PFSK-1 (cell line): ENCODE data around the gene LRRC2.

Experiments used
- POLR2AphosphoS5 ChIP-seq: IDR thresholded peaks from 2 replicates; pipeline ENCODE4 v1.6.1; 2012; ENCODE audit warnings: low read depth, mild to moderate bottlenecking, control low read depth, low read length, moderate library complexity
- REST ChIP-seq, 2 experiments: IDR thresholded peaks; 2 replicates each; pipeline versions ENCODE4 v1.6.1 to v1.8.0; 2011 to 2012; ENCODE audit warnings: low read depth in 2 of 2, low read length in 2 of 2, control low read depth in 1 of 2, inconsistent platforms in 1 of 2, mild to moderate bottlenecking in 1 of 2, moderate library complexity in 1 of 2; ENCODE audit not compliant: insufficient read depth in 1 of 2
- TAF1 ChIP-seq: IDR thresholded peaks from 2 replicates; pipeline ENCODE4 v1.6.1; 2012; ENCODE audit warnings: low read length, control low read depth, borderline replicate concordance; ENCODE audit not compliant: insufficient read depth

DNA sequence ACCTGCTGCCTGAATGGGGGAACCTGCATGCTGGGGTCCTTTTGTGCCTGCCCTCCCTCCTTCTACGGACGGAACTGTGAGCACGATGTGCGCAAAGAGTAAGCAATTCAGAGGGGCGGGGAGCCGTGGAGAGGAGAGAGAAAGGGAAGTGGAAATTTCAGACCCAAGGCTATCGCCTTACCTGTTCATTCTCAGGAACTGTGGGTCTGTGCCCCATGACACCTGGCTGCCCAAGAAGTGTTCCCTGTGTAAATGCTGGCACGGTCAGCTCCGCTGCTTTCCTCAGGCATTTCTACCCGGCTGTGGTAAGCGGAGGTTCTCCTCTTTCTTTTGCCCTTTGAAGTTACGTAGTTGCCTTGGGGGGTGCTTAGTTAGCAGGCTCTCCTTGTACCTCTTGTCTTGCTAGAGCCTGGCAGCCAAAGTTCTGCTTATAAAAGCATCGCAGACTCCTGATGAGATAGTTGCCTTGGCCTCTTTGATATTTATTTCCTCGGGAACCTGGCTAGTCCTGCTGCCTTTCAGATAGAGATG is 13.7 kb upstream of the LRRC2 start:
- no peak for TF ChIP-seq REST (IDR thresholded peaks at IDR 0.05; ENCODE audit: insufficient read depth in 1 of 2, low read depth in 2 of 2, low read length in 2 of 2)
- TF ChIP-seq POLR2AphosphoS5 = no peak
- no peak for TF ChIP-seq TAF1
